Lower leg skin (tissue), 3 donors: Measurements from ENCODE around the gene ST3GAL4.

Source experiments
- CTCF ChIP-seq, 3 donors: fragments of 450-650 bp; IDR thresholded peaks; one replicate each; pipeline ENCODE4 v1.5.1; 2016; ENCODE audit warnings: antibody characterized with exemption in 3 of 3, mild to moderate bottlenecking in 3 of 3, moderate library complexity in 2 of 3
- POLR2A ChIP-seq, 2 donors: fragments of 450-650 bp; IDR thresholded peaks; one replicate each; pipeline ENCODE4 v1.6.1; 2016 to 2017; ENCODE audit warnings: antibody characterized with exemption in 2 of 2, mild to moderate bottlenecking in 1 of 2, moderate library complexity in 1 of 2

GRCh38 chr11:126328444-126328843 lies 27.0 kb upstream of the ST3GAL4 start:
- no peak for TF ChIP-seq CTCF (IDR thresholded peaks at IDR 0.05)
- no peak for TF ChIP-seq POLR2A (IDR thresholded peaks at IDR 0.05)
